Measurements from ENCODE around the gene AMFR.

DNA sequence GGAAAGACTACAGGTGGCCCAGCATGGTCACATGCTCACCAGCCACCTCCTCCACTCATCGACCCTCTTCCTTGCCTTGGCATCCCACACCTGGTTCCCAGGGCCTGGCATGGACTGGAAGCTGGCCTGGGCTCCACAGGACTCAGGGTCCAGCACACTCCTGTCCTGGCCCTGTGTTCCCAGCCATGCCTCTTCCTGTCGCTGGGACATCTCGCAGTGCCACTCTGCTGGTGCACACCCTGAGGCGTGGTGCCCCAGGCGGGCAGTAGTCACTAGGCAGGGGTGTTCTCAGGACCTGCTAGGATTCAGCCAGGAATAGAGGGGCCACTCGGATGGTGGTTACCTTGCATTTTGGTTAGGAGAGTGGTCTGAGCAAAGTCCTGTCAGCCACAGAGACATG is 99.4 kb downstream of the AMFR start:
- TF ChIP-seq POLR2AphosphoS5 (IDR thresholded peaks at IDR 0.05) (no peak), POLR2A (IDR thresholded peaks at IDR 0.05) (no peak)
- TF ChIP-seq, protein P1, sequence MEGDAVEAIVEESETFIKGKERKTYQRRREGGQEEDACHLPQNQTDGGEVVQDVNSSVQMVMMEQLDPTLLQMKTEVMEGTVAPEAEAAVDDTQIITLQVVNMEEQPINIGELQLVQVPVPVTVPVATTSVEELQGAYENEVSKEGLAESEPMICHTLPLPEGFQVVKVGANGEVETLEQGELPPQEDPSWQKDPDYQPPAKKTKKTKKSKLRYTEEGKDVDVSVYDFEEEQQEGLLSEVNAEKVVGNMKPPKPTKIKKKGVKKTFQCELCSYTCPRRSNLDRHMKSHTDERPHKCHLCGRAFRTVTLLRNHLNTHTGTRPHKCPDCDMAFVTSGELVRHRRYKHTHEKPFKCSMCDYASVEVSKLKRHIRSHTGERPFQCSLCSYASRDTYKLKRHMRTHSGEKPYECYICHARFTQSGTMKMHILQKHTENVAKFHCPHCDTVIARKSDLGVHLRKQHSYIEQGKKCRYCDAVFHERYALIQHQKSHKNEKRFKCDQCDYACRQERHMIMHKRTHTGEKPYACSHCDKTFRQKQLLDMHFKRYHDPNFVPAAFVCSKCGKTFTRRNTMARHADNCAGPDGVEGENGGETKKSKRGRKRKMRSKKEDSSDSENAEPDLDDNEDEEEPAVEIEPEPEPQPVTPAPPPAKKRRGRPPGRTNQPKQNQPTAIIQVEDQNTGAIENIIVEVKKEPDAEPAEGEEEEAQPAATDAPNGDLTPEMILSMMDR (IDR thresholded peaks at IDR 0.05), result no peak

All from stomach (tissue), 4 donors.